ENCODE results near the gene OR4K13.

OR4K13 gene

GRCh38 chr14:20035938-20036337 lies at the start of gene OR4K13:
Gene OR4K13 (minus strand): TSS chr14:20036038. CDS start chr14:20034758, 1,280 bp downstream.
- DNase-seq, result no peak

DNA sequence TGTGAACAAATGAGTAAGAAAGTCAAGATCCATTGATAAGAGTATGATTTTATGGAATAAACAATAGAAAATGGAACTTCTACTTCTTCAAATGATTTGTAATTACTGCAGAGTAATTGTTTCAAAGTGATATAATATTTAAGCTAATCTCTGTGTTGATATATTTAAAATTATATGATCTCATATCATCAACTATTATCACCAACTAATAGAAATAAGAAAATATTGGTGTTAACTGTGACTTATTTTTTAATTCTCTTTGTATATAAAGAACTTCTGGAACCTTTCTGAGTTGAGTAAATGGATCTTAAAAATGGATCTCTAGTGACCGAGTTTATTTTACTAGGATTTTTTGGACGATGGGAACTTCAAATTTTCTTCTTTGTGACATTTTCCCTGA lies 23.9 kb upstream of the OR4K13 start, which contains the start of gene OR4L1:
Gene OR4L1, plus strand, starts transcription at position 301 of the 400 bp plus-strand sequence. Its CDS starts 0 bp downstream, at position 301.
- no peak for DNase-seq

DNA sequence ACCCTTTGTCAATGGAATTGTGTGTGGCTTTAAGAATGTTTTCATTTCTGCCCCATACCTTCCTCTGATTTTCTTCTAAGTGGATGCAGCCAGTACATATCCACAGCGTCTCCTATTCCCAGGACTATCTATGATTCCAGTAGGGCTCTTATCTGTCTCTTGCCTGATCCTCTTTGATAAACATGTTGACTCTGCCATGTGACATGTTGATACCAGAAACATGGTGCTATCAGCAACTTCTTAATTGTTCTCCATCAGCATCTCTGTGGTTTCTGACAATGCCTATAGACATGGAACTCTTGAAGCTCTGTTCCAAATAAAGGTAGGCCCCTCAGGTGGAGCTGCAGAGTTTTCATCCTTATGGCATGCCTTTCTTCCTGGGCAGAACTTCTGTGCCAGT lies 12.4 kb upstream of the OR4K13 start:
- no peak for DNase-seq

GRCh38 chr14:20044243-20044642 lies 8.4 kb upstream of the OR4K13 start:
- DNase-seq, result no peak

- DNase-seq, result no peak
These were observed 389 bp downstream of the OR4K13 start for GRCh38 chr14:20035449-20035848.

DNA sequence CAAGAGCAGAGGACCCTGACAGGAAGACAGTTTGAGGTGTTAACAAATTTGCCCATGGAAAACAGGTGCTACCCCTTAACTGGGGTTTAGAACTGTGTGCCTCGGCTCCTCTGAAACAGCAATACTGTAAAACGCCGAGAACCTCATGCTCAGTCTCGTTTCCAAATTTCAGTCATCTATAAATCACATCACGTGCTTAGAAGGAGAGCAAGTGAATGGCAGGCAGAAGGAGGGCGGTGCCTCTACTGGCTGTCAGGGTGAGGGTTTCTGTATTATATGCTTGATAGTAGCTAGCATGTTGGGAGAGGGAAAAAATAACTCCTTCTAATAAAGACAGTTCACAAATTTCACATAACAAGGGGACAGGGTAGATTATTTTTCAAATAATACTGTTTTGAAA lies 4.8 kb downstream of the OR4K13 start:
- DNase-seq, result no peak

- DNase-seq, result no peak
These were observed 16.5 kb downstream of the OR4K13 start, which contains the start of gene OR4K14 for GRCh38 chr14:20019257-20019865. Gene OR4K14 (minus strand): TSS chr14:20019307. CDS start chr14:20015193, 4,114 bp downstream.

DNA sequence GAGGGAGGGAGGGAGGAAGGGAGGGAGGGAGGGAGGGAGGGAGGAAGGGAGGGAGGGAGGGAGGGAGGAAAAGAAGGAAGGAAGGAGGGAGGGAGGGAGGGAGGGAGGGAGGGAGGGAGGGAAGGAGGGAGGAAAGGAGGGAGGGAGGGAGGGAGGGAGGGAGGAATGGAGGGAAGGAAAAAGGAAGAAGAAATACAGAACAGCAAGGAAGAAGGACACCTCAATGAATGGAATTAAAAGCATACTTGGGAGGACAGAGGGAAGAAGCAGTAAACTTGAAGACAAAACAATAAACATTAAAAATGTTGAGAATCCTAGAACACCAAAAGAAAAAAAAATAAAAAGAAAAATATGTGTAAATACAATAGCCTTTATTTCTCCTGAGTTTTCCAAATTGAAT lies 27.7 kb downstream of the OR4K13 start:
- DNase-seq, result no peak

GRCh38 chr14:20002319-20002718 lies 33.5 kb downstream of the OR4K13 start:
- peak; percentile 6 to 33 for DNase-seq

GRCh38 chr14:20001863-20002262 lies 34.0 kb downstream of the OR4K13 start, which contains the start of gene OR4Q2:
Gene OR4Q2 (plus strand): TSS chr14:20002163.
- DNase-seq, result no peak

DNA sequence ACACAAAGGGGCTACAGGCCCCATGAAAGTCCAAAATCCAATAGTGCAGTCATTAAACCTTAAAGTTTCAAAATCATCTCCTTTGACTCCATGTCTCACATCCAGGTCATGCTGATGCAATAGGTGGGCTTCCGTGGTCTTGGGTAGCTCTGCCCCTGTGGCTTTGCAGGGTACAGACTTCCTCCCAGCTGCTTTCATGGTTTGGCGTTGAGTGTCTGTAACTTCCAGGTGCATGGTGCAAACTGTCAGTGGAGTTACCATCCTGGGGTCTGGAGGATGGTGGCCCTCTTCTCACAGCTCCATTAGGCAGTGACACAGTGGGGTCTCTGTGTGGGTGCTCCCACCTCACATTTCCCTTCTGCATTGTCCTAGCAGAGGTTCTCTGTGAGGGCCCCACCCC lies 42.4 kb downstream of the OR4K13 start:
- DNase-seq, result no peak
